ENCODE results near the gene TUBGCP4. TPM values are rescaled to one million over a fixed set of nuclear protein-coding genes. Genes with fewer than 3 reads are reported as not detected.

Gene TUBGCP4
- total and polyA plus RNA-seq, 2 of the 4 experiments (the other 2 are of a cell fraction): 7.9 to 12.7 TPM

GRCh38 chr15:43329960-43330779 is 40.7 kb upstream of the TUBGCP4 start, which contains the start of gene LCMT2:
Gene LCMT2 (minus strand): TSS chr15:43330573. CDS start chr15:43330489, 84 bp downstream.
- peaks cover 9% of the 10 kb centered on the region for H3K4me1 ChIP-seq (ENCODE audit: control insufficient read depth, insufficient read depth, low read length)
- TF ChIP-seq ELK1 (IDR thresholded peaks at IDR 0.05; ENCODE audit: borderline replicate concordance, low read depth, low read length) (no peak), RAD21 (IDR thresholded peaks at IDR 0.05; ENCODE audit: low read length) (no peak), FOS (IDR thresholded peaks at IDR 0.05; ENCODE audit: low read depth, low read length) (no peak), CTCF (conservative IDR thresholded peaks at IDR 0.05; ENCODE audit: low read depth, low read length) (no peak), POLR2A (IDR thresholded peaks at IDR 0.05; ENCODE audit: low read depth, low read length) (peak; percentile 79), NFE2L2 (IDR thresholded peaks at IDR 0.05; ENCODE audit: low read depth, low read length) (no peak), MAFK (IDR thresholded peaks at IDR 0.05; ENCODE audit: low read depth, low read length) (no peak), SMC3 (IDR thresholded peaks at IDR 0.05; ENCODE audit: low read depth, low read length) (no peak), MXI1 (IDR thresholded peaks at IDR 0.05; ENCODE audit: borderline replicate concordance, low read depth, low read length) (0 out of 2 replicates have a peak, but pooled peaks have one; percentile 35), MAZ (IDR thresholded peaks at IDR 0.05; ENCODE audit: borderline replicate concordance, low read depth, low read length) (no peak), BHLHE40 (IDR thresholded peaks at IDR 0.05; ENCODE audit: low read depth, low read length) (no peak; the same call in 1 of the 2 replicates), RCOR1 (IDR thresholded peaks at IDR 0.05; ENCODE audit: insufficient replicate concordance, low read length) (no peak), CHD1 (IDR thresholded peaks at IDR 0.05; ENCODE audit: low read depth, low read length) (no peak), RFX5 (IDR thresholded peaks at IDR 0.05; ENCODE audit: low read depth, low read length) (no peak), CEBPB (IDR thresholded peaks at IDR 0.05; ENCODE audit: low read depth, low read length) (no peak)
- peak within 1 kb of the TSS; percentile 63 for H2AK9ac ChIP-seq (replicated peaks; ENCODE audit: low read depth, low read length, poor library complexity)
- H3K23ac ChIP-seq (ENCODE audit: low read depth, low read length): peak within 1 kb of the TSS; percentile 96
- peak within 1 kb of the TSS; percentile 50; the same call in 1 of the 2 replicates for H3K56ac ChIP-seq (ENCODE audit: extremely low read depth, insufficient read depth, low read length)
- H3K9me3 ChIP-seq (ENCODE audit: control insufficient read depth, insufficient read depth, low read length): no peaks in the 10 kb centered on the region
- peak within 1 kb of the TSS; percentile 77 for H2BK5ac ChIP-seq (ENCODE audit: low read depth, low read length, poor library complexity, severe bottlenecking)
- peak within 1 kb of the TSS; percentile 94 for H4K91ac ChIP-seq (ENCODE audit: insufficient read depth, low read depth, low read length)
- in situ Hi-C loops (cut with MboI; ENCODE audit: low sequenced_read_pairs) (no loop called here), dilution Hi-C loops (cut with HindIII; ENCODE audit: low sequenced_read_pairs, unreplicated experiment) (no loop called here), intact Hi-C loops (cut with micrococcal nuclease) (no loop called here)
- peak within 1 kb of the TSS; percentile 70 to 99 for H4K8ac ChIP-seq (ENCODE audit: low read depth in 2 of 2, low read length in 2 of 2)
- peak within 1 kb of the TSS; percentile 95 for H3K4ac ChIP-seq (ENCODE audit: low read depth, low read length)
- H2BK20ac ChIP-seq (ENCODE audit: low read depth, low read length): peak within 1 kb of the TSS; percentile 45; the same call in 1 of the 2 replicates
- peaks cover 17 to 29% of the 10 kb centered on the region in 2 experiments for H3K79me1 ChIP-seq (ENCODE audit: low read depth in 1 of 2, low read length in 2 of 2)
- H3K27me3 ChIP-seq (ENCODE audit: control insufficient read depth, insufficient read depth, low read length): no peaks in the 10 kb centered on the region
- peak within 1 kb of the TSS; percentile 41 for H2AK5ac ChIP-seq (ENCODE audit: low read depth, low read length)
- H2BK120ac ChIP-seq (ENCODE audit: low read depth, low read length): peak within 1 kb of the TSS; percentile 61; the same call in 1 of the 2 replicates
- H2BK15ac ChIP-seq (ENCODE audit: low read depth, low read length): peak within 1 kb of the TSS; percentile 5; the same call in 1 of the 3 replicates
- ChIA-PET POLR2A (ENCODE audit: unreplicated experiment) (no interaction called here), CTCF (no interaction called here)
- DNase-seq (peak; percentile 94), ATAC-seq (ENCODE audit: low read depth) (peak; percentile 93)
- H4K20me1 ChIP-seq (ENCODE audit: insufficient read depth, low read length): no peaks in the 10 kb centered on the region
- H3K14ac ChIP-seq (replicated peaks; ENCODE audit: low read depth, low read length): peak within 1 kb of the TSS; percentile 99
- H2AFZ ChIP-seq (replicated peaks; ENCODE audit: low read length, poor library complexity): peak within 1 kb of the TSS; percentile 96
- H3K27ac ChIP-seq (ENCODE audit: insufficient read depth, low read length): peak within 1 kb of the TSS; percentile 84
- peak within 1 kb of the TSS; percentile 55 for H3K9ac ChIP-seq (ENCODE audit: low read depth, low read length)
- 1% methylated on average over 57 of the region's 86 CpGs; no CpG with 5 or more reads in 1 of the 2 experiments for WGBS, 2 experiments (ENCODE audit: extremely low coverage in 2 of 2, insufficient read length in 1 of 2)
- H4K5ac ChIP-seq (ENCODE audit: low read depth, low read length): peak within 1 kb of the TSS; percentile 86
- peak within 1 kb of the TSS; percentile 80 for H3K4me2 ChIP-seq (ENCODE audit: low read depth, low read length)
- peaks cover 2% of the 10 kb centered on the region; the same call in 1 of the 2 replicates for H3K9me1 ChIP-seq (ENCODE audit: insufficient read depth, low read length)
- no TSS peak for BruUV-seq (replicated peaks)
- peaks cover 4% of the 10 kb centered on the region for H3K36me3 ChIP-seq (ENCODE audit: control insufficient read depth, insufficient read depth, low read length)
- peak within 1 kb of the TSS; percentile 72 for H3K4me3 ChIP-seq (ENCODE audit: insufficient read depth, low read depth, low read length)
- peak within 1 kb of the TSS; percentile 38 for H3K18ac ChIP-seq (ENCODE audit: low read depth, low read length)
